C4-2B (cell line): Measurements from ENCODE around the gene SLC9B1.

ENCODE experiments used
- H3K27ac ChIP-seq: fragments of 450-650 bp; 2 replicates; pipeline ENCODE4 v1.5.1; 2017
- CTCF ChIP-seq: fragments of 450-650 bp; conservative IDR thresholded peaks from 2 replicates; pipeline ENCODE4 v1.5.1; 2017; ENCODE audit warnings: mild to moderate bottlenecking
- ZFX ChIP-seq: fragments of 450-650 bp; IDR thresholded peaks from 2 replicates; pipeline ENCODE4 v1.6.1; 2017

Gene SLC9B1

GRCh38 chr4:102878901-102879300 lies 140.6 kb downstream of the SLC9B1 start:
- H3K27ac ChIP-seq: no peak overlapping the region
- no peak for TF ChIP-seq CTCF

- H3K27ac ChIP-seq: peak overlapping the region; percentile 14; the same call in 1 of the 2 replicates
These were observed 141.2 kb downstream of the SLC9B1 start for GRCh38 chr4:102878349-102878748.

- H3K27ac ChIP-seq: peak overlapping the region; percentile 14; the same call in 1 of the 2 replicates
These were observed 141.9 kb downstream of the SLC9B1 start for GRCh38 chr4:102877477-102878106.

- no peak overlapping the region for H3K27ac ChIP-seq
- TF ChIP-seq ZFX (no peak), CTCF (no peak)
These were observed 147.7 kb downstream of the SLC9B1 start for GRCh38 chr4:102871772-102872171.

- TF ChIP-seq ZFX (no peak), CTCF (no peak)
- H3K27ac ChIP-seq: peak overlapping the region; percentile 84
These were observed 149.8 kb downstream of the SLC9B1 start for GRCh38 chr4:102869569-102870197.

GRCh38 chr4:102868781-102869568 lies 150.5 kb downstream of the SLC9B1 start, which contains the start of gene CISD2:
Gene CISD2, plus strand, starts transcription at chr4:102868992. Its CDS starts 93 bp downstream, at chr4:102869085.
- no peak; the same call in none of the 2 replicates for TF ChIP-seq ZFX
- TF ChIP-seq CTCF: no peak
- peak within 1 kb of the TSS; percentile 84 for H3K27ac ChIP-seq

GRCh38 chr4:102868153-102868780 lies 151.2 kb downstream of the SLC9B1 start:
- TF ChIP-seq ZFX: no peak; the same call in 1 of the 2 replicates
- TF ChIP-seq CTCF: no peak
- H3K27ac ChIP-seq: peak overlapping the region; percentile 84
